Esophagus squamous epithelium (tissue), 4 donors: ENCODE measurements around the gene FBXL7.

ENCODE experiments used
- CTCF ChIP-seq, 6 experiments: fragments of 450-650 bp in 4 of 6; fragments of 200-600 bp in 2 of 6; sonication (generic) in 2 of 6; IDR thresholded peaks; one replicate each; pipeline ENCODE4 v1.5.1; 2016 to 2019; ENCODE audit warnings: antibody characterized with exemption in 6 of 6, mild to moderate bottlenecking in 4 of 6, moderate library complexity in 4 of 6
- POLR2A ChIP-seq, 4 donors: fragments of 450-650 bp; IDR thresholded peaks; one replicate each; pipeline ENCODE4 v1.6.1; 2017; ENCODE audit warnings: antibody characterized with exemption in 4 of 4, mild to moderate bottlenecking in 4 of 4, moderate library complexity in 3 of 4

- TF ChIP-seq POLR2A (IDR thresholded peaks at IDR 0.05) (no peak), CTCF (IDR thresholded peaks at IDR 0.05) (no peak)
Measured at GRCh38 chr5:15547261-15547839, 47.4 kb downstream of the FBXL7 start.
